ENCODE measurements around the gene SNX19.
A peak's percentile ranks its signal among the peaks of the same experiment; 100 is the strongest.

SNX19 gene

DNA sequence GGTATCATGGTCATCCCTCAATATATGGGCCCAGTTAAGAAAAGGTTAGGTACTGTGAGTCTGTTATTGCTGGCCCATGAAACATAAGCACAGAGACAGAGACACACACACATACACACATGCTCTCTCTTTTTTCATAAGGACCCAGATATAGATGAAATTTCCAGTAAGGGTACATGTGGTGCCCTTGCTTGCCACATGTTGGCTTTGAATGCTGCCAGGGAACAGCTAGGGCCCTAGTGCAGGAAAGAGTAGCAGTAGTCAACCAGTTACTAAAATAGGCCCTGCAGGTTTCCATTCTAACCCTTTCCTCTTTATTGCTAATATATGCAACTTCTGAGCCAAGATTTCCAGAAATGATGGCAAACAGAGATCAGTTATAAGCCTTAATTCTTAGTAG lies 9.1 kb downstream of the SNX19 start:
- DNase-seq (ENCODE audit: low read depth) = no peak

DNA sequence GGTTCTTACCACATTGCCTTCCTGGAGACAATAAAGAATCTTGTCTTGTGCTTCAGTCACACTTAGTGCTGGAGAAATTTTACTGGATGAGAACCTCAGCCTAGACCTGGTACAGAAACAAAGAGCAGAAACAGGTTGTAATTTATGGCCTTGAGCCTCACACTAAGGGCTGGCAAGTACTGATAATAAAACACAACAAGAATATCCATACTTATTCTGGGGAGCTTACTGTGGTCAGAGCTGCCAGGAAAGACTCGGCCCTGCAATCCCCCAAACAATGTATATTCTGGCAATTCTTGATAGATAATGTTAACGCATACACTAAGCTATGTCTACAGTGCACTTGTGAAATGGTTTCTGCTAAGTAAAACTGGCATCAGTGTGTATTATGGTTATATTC lies 9.7 kb downstream of the SNX19 start:
- no peak for DNase-seq (ENCODE audit: low read depth)

GRCh38 chr11:130905512-130905911 lies 10.8 kb downstream of the SNX19 start:
- DNase-seq (ENCODE audit: low read depth) = no peak

GRCh38 chr11:130904380-130904779 lies 11.9 kb downstream of the SNX19 start:
- DNase-seq (ENCODE audit: low read depth) = peak; percentile 6

DNA sequence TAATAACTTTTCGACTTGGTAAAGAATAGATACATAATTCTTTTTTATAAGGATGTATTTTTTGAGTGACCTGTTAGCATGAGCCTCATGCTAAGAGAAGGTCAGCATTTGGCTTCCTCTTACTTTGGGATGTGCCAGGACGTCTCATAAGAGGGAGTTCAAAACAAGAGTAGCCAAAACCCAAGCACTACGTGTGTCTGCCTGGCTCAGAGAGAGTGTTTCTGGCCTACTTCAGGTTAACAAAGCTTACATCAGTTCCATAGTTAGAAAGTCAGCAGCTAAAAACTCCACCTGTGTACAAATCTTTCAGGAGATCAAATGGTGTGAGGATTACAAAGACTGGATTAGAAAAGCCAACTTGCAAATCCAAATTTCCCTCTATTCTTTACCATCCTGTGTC lies 13.9 kb downstream of the SNX19 start:
- no peak for DNase-seq (ENCODE audit: low read depth)

GRCh38 chr11:130899106-130899505 lies 17.2 kb downstream of the SNX19 start:
- no peak for DNase-seq (ENCODE audit: low read depth)

GRCh38 chr11:130897262-130898182 lies 18.8 kb downstream of the SNX19 start:
- peak; percentile 95 for DNase-seq (ENCODE audit: low read depth)

DNA sequence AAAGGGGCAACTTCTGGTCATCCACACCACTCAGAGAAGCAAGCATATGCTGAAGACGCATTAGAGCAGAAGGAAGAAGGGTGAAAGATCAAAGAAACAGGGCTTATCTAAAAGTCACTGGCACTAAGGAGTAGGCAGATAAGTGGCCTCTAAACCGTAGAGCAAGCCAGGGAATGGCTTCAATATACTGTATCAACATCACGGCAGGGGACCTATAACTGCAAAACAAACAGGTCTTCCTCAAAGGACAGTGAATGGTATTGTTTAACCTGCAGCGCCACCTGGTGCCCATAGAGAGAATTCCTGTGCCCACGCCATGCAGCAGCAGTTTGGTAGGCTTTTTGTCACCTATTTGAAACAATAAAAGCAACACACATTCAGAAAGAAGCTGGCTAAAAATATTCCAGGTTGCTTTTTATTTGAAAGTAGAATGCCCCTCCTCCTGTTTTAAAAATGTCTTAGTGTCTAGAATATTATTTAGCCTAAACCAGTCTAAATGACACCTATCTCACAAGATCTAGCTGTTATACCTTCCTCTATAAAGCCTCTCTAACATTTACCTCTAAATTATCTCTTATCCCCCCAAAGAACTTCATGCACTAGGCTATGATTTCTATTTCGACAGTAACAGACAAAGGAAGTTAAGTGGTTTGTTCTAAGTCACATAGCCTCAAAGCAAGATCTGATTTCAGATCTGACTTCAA lies 21.8 kb downstream of the SNX19 start:
- peak; percentile 55 for DNase-seq (ENCODE audit: low read depth)

GRCh38 chr11:130892861-130893260 lies 23.4 kb downstream of the SNX19 start:
- DNase-seq (ENCODE audit: low read depth) = no peak

DNA sequence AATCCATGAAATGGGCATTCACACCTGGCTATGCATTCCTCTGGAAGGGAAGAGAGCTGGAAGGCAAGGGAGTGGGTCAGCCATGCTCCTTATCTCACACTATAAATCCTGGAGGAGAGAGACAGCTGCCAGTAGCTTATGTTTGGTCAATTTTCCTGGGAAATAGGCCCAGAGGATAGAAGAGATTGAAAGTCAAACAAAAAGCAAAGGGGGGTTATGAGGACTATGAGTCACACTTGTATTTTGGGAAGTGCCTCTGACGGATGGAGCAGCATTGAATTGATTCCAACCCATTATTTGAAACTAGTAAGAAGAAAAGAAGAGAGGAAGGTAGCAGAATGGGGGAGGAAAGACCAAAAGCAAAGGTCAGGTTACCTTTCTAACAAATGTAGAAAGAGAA lies 25.0 kb downstream of the SNX19 start:
- DNase-seq (ENCODE audit: low read depth) = no peak

GRCh38 chr11:130890039-130890745 lies 26.1 kb downstream of the SNX19 start:
- no peak for DNase-seq (ENCODE audit: low read depth)

GRCh38 chr11:130888790-130889189 lies 27.5 kb downstream of the SNX19 start:
- no peak for DNase-seq (ENCODE audit: low read depth)

GRCh38 chr11:130886704-130887103 lies 29.6 kb downstream of the SNX19 start:
- no peak for DNase-seq (ENCODE audit: low read depth)

DNA sequence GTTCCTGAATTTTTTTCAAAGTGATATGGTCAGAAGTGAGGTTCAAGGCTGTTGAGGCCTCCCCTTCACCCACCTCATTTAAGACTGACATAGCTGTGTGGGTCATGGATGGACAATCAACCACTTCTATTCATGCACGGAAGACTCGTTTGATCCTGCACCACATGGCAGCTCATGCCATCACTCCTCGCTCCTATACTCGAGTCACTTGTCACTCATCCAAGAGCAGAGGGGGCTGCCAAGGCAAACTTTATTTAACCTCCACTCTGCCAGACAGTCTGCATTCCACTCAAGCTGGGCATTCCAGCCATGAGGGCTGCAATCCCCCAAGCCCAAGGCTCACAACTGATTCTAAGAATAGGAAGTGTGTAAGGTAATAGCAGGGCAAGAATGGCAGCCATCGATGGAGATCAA lies 34.1 kb downstream of the SNX19 start:
- DNase-seq (ENCODE audit: low read depth) = no peak

DNA sequence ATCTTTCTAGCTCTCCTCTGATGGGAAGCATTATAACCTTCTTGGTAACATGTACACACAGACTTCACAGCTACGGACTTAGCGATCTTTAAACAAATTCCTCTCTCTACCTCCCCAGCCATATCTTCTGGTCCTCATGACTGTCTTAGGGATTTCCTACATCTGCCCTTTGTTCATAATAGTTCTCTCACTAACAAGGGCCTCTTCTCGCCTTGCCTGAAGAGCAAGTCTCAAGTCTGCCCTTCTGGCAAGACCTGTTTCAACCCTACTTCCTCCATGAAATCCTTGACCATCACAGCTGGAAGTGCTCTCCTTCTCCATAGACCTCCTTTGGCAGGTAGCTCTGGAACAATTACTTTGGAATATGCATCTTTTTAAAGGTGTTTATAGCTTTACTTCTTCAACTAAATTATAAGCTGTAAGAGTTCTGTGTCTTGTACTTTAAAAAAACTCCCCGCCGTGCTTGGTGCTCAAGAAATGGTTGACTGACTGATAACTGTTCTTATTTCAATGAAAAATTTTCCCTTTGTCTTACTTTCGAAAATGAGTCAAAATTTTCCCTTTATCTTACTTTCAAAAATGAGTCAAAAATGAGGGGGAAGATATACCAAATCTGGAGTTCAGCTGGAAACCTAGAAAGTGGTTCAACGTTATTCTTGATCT lies 34.7 kb downstream of the SNX19 start:
- no peak for DNase-seq (ENCODE audit: low read depth)

- no peak for DNase-seq (ENCODE audit: low read depth)
Measured at GRCh38 chr11:130879836-130880235, 36.4 kb downstream of the SNX19 start.

DNA sequence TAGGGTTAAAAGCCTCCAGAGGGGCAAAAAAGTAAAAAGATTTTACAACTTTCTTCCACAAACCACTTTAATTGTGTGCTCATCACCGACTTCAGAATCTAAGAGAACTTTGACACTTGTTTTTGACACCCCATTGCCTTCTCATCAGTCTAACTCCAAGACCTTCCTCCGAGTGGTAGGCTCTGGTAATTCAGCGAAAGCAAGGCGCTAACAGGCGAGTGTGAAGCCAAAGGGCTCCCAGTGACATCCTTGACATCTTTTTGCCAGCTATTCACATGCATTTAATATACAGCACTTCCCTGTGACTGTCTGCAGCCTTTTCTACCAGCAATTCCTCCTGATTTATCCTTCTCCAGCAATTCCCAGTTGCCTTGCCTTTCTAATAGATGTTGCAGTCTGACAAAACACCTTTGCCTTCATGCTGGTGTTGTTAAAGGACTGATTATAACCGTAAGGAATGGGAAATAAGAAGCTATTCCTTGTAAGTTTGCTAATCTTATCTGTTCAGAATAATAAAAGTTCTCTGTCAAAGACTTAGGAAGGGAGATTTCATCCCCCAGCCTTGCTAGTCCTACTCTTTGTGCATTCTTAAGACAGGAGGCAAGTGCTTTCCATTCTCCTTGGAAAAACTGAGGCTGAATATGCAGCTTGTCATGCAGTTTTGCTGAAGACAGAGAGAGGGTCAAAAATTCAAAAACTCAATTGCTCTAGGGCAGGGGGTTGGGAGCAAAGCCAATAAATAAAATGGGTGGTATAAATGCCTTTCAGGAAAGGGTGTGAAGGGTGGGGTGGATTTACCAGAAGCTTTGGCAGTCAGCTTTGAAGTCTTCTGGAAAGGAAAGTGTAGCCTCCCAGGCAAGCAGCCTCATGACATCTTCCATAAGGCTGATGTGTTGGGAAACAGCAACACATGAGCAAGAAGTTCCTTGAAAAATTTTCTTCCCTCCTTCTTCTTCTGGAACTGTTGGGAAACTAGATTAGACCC lies 39.1 kb downstream of the SNX19 start:
- peak; percentile 13 for DNase-seq (ENCODE audit: low read depth)

DNA sequence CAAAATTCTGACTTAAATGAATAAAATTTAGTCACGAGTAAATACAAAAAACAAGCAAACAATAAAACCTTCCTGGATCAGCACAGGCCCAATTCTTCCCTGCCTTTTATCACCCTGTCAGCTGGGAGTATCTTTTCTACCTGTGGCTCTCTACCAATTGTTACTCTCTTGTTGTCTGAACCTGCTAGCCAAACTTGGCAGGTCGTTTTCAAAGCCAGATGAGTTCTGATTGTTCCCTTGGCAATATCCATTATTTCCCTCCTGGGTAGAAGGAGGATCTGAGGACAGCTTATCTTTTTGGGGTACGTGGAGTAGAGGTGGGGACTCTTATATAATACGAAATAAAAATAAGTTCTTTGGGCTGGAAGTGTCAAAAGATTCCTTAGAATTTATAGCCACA lies 40.2 kb downstream of the SNX19 start:
- DNase-seq (ENCODE audit: low read depth) = no peak

GRCh38 chr11:130874955-130875531 lies 41.2 kb downstream of the SNX19 start:
- no peak for DNase-seq (ENCODE audit: low read depth)

GRCh38 chr11:130874396-130874795 lies 41.9 kb downstream of the SNX19 start:
- DNase-seq (ENCODE audit: low read depth) = no peak

GRCh38 chr11:130873761-130874160 lies 42.5 kb downstream of the SNX19 start:
- peak; percentile 12 for DNase-seq (ENCODE audit: low read depth)
